ENCODE data around the gene IQGAP1. TPM values are rescaled to one million over a fixed set of nuclear protein-coding genes. Genes with fewer than 3 reads are reported as not detected.

Gene IQGAP1
- polyA plus RNA-seq, 3 donors = 140 to 276 (median 207) TPM

DNA sequence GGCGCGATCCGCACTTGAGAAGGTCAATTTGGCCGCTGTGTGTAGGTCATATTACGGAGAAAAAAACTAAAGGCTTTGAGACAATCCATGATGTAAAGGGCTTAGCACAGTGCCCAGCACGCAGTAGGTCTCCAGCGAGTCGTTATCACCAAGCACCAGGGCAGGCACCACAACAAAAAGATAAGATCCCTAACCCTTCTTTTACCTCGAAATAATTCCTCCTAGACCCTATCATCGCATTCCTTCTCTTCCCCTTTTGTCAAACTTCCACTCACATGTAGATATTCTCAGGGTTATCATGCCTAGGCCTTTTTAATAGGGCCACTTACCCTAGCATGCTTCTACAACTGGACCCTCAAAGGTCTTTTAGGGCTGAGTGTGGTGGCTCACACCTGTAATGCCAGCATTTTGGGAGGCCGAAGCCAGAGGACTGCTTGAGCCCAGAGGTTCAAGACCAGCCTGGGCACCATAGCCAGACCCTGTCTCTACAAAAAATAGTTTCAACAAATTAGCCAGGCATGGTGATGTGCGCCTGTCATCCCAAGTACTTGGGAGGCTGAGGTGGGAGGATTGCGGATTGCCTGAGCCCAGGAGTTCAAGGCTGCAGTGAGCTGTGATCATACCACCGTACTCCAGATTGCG, 22.5 kb upstream of the IQGAP1 start:
- no peaks in the 10 kb centered on the region for H3K36me3 ChIP-seq (replicated peaks in 1 of 2; ENCODE audit: control insufficient read depth in 1 of 2, insufficient read depth in 2 of 2, low read length in 2 of 2)
- no peak overlapping the region for H3K9ac ChIP-seq (ENCODE audit: insufficient read depth, low read length, poor library complexity, severe bottlenecking)
- Mint-ChIP-seq H3K4me3 (no peak overlapping the region), H3K9me3 (no peaks in the 10 kb centered on the region), H3K4me1 (peaks cover 46% of the 10 kb centered on the region), H3K27me3 (ENCODE audit: low read depth in 3 of 3) (peaks cover 0 to 3% (median 2%) of the 10 kb centered on the region in 3 donors), H3K27ac (peak overlapping the region in 1 of 7 donors; percentile 69), H3K36me3 (peaks cover 2 to 4% of the 10 kb centered on the region in 2 donors)
- TF ChIP-seq, protein P1, sequence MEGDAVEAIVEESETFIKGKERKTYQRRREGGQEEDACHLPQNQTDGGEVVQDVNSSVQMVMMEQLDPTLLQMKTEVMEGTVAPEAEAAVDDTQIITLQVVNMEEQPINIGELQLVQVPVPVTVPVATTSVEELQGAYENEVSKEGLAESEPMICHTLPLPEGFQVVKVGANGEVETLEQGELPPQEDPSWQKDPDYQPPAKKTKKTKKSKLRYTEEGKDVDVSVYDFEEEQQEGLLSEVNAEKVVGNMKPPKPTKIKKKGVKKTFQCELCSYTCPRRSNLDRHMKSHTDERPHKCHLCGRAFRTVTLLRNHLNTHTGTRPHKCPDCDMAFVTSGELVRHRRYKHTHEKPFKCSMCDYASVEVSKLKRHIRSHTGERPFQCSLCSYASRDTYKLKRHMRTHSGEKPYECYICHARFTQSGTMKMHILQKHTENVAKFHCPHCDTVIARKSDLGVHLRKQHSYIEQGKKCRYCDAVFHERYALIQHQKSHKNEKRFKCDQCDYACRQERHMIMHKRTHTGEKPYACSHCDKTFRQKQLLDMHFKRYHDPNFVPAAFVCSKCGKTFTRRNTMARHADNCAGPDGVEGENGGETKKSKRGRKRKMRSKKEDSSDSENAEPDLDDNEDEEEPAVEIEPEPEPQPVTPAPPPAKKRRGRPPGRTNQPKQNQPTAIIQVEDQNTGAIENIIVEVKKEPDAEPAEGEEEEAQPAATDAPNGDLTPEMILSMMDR (IDR thresholded peaks at IDR 0.05) = no peak
- H3K4me2 ChIP-seq (replicated peaks; ENCODE audit: extremely low read depth, low read length, poor library complexity, severe bottlenecking) = no peak overlapping the region
- H3K4me3 ChIP-seq (replicated peaks in 1 of 3; ENCODE audit: low read depth in 2 of 3, low read length in 3 of 3) = no peak overlapping the region
- DNase-seq = no peak
- H3K27ac ChIP-seq (ENCODE audit: low read depth in 1 of 2, low read length in 2 of 2) = no peak overlapping the region
- 92% methylated on average over 9 of the region's 15 CpGs for WGBS (ENCODE audit: insufficient coverage)
- no peaks in the 10 kb centered on the region for H3K79me2 ChIP-seq (ENCODE audit: insufficient read depth, low read length)
- H3K4me1 ChIP-seq (ENCODE audit: control insufficient read depth in 1 of 2, insufficient read depth in 2 of 2, low read length in 2 of 2) = peaks cover 45 to 47% of the 10 kb centered on the region in 2 donors
- H4K20me1 ChIP-seq (ENCODE audit: insufficient read depth, low read length) = no peaks in the 10 kb centered on the region
- intact Hi-C loops (cut with micrococcal nuclease) = loop anchor here in 1 of 2 donors (5.0 to 10.0 kb wide), 2 partner anchors 38 to 49 kb away; no protein-coding TSS in a partner anchor
- no peaks in the 10 kb centered on the region for H3K9me3 ChIP-seq (replicated peaks in 1 of 2; ENCODE audit: control insufficient read depth in 1 of 2, insufficient read depth in 1 of 2, low read length in 2 of 2)
- no peaks in the 10 kb centered on the region for H3K27me3 ChIP-seq (ENCODE audit: control insufficient read depth in 2 of 2, insufficient read depth in 2 of 2, low read length in 2 of 2)
- no peak overlapping the region for H2AFZ ChIP-seq (ENCODE audit: insufficient read depth, low read depth, low read length, poor library complexity, severe bottlenecking)

DNA sequence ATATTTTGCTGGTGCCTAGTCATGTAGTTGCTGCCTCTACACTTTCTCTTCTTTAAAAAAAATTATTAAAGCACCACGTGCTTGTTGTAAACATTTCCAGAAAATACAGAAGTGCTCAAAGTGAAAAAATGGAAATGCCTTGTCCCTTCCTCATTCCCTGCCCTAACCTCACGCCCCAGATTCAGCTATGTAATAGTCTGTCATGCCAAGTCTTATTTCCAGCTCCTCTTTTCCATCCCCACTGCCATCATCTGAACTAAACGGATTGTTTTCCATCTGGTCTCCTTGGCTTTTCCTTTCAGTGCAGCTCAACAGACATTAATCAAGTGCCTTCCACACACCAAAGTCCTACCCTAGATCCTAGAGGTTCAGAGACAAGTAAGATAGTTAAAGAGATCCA, 20.5 kb upstream of the IQGAP1 start:
- H3K27ac ChIP-seq (ENCODE audit: low read depth in 1 of 2, low read length in 2 of 2) = peak overlapping the region; percentile 0 to 66

More for the DNA sequence above, 20.5 kb upstream of the IQGAP1 start:
- Histone ChIP-seq H3K4me1 (ENCODE audit: control insufficient read depth in 1 of 2, insufficient read depth in 2 of 2, low read length in 2 of 2) (peaks cover 37 to 38% of the 10 kb centered on the region in 2 donors), H4K20me1 (ENCODE audit: insufficient read depth, low read length) (no peaks in the 10 kb centered on the region), H3K9me3 (replicated peaks in 1 of 2; ENCODE audit: control insufficient read depth in 1 of 2, insufficient read depth in 1 of 2, low read length in 2 of 2) (no peaks in the 10 kb centered on the region), H3K79me2 (ENCODE audit: insufficient read depth, low read length) (no peaks in the 10 kb centered on the region), H3K9ac (ENCODE audit: insufficient read depth, low read length, poor library complexity, severe bottlenecking) (no peak overlapping the region), H3K4me2 (replicated peaks; ENCODE audit: extremely low read depth, low read length, poor library complexity, severe bottlenecking) (peak overlapping the region; percentile 52), H3K4me3 (replicated peaks in 1 of 3; ENCODE audit: low read depth in 2 of 3, low read length in 3 of 3) (peak overlapping the region in 1 of 3 experiments; percentile 52), H3K27me3 (ENCODE audit: control insufficient read depth in 2 of 2, insufficient read depth in 2 of 2, low read length in 2 of 2) (no peaks in the 10 kb centered on the region), H2AFZ (ENCODE audit: insufficient read depth, low read depth, low read length, poor library complexity, severe bottlenecking) (no peak overlapping the region), H3K36me3 (replicated peaks in 1 of 2; ENCODE audit: control insufficient read depth in 1 of 2, insufficient read depth in 2 of 2, low read length in 2 of 2) (no peaks in the 10 kb centered on the region)
- WGBS (ENCODE audit: insufficient coverage) = no CpG with 5 or more reads among the region's 3 CpGs
- peaks cover 2% of the 10 kb centered on the region in 2 donors for H3K36me3 Mint-ChIP-seq
- peaks cover 35% of the 10 kb centered on the region for H3K4me1 Mint-ChIP-seq
- H3K4me3 Mint-ChIP-seq = peak overlapping the region; percentile 11 to 73
- intact Hi-C loops (cut with micrococcal nuclease) = loop anchor here in 1 of 2 donors (5.0 to 10.0 kb wide), 2 partner anchors 40 to 47 kb away; no protein-coding TSS in a partner anchor
- DNase-seq = peak; percentile 53 to 63 (median 59)
- peaks cover 0 to 5% (median 0%) of the 10 kb centered on the region in 7 donors for H3K9me3 Mint-ChIP-seq
- H3K27ac Mint-ChIP-seq = peak overlapping the region; percentile 65 to 91 (median 88)
- TF ChIP-seq, protein P1 (IDR thresholded peaks at IDR 0.05) = no peak
- H3K27me3 Mint-ChIP-seq (ENCODE audit: low read depth in 3 of 3) = peaks cover 3 to 9% (median 5%) of the 10 kb centered on the region in 3 donors
